Endothelial cell (in vitro differentiated cells): ENCODE results near the gene CCDC178. TPM values are rescaled to one million over a fixed set of nuclear protein-coding genes. Genes with fewer than 3 reads are reported as not detected.
"Not testable (repeated sequence)": the region's sequence is repeated elsewhere in the genome, so short reads cannot be mapped to it uniquely, and the experiment has no call there.

Experiments
- DNase-seq: peaks from one replicate; pipeline ENCODE4 v3.0.0; 2021; ENCODE audit warnings: low spot score
- H3K27ac Mint-ChIP-seq: one replicate; pipeline ENCODE4 v1.8.0; 2021; ENCODE audit warnings: mixed read lengths, inconsistent platforms; ENCODE audit not compliant: unreplicated experiment
- H3K27me3 Mint-ChIP-seq: one replicate; pipeline ENCODE4 v1.8.0; 2021; ENCODE audit warnings: mild to moderate bottlenecking, moderate library complexity, mixed read lengths, inconsistent platforms; ENCODE audit not compliant: unreplicated experiment
- H3K36me3 Mint-ChIP-seq: one replicate; pipeline ENCODE4 v1.8.0; 2021; ENCODE audit warnings: mild to moderate bottlenecking, low read depth, mixed read lengths, inconsistent platforms; ENCODE audit not compliant: unreplicated experiment
- H3K4me1 Mint-ChIP-seq: one replicate; pipeline ENCODE4 v1.8.0; 2021; ENCODE audit warnings: mild to moderate bottlenecking, mixed read lengths, inconsistent platforms; ENCODE audit not compliant: unreplicated experiment
- H3K4me3 Mint-ChIP-seq: one replicate; pipeline ENCODE4 v1.8.0; 2021; ENCODE audit warnings: mild to moderate bottlenecking, mixed read lengths, inconsistent platforms; ENCODE audit not compliant: unreplicated experiment
- H3K9me3 Mint-ChIP-seq: one replicate; pipeline ENCODE4 v1.8.0; 2021; ENCODE audit warnings: mixed read lengths, inconsistent platforms; ENCODE audit not compliant: unreplicated experiment
- total RNA-seq: library from RNA; stranded (reverse); fragmentation: NEBNext Ultra II Directional; extraction: Animal tissue kit (Norgen Biotek cat#: 25700); gene quantifications from one replicate; pipeline ENCODE4 v1.2.1, GENCODE V29; 2021; ENCODE audit not compliant: unreplicated experiment
- TF ChIP-seq, protein P1 (sequence below): fragments of 200-600 bp; sonication (generic); IDR thresholded peaks from one replicate; pipeline ENCODE4 v1.5.0; 2021; ENCODE audit warnings: antibody characterized with exemption; ENCODE audit not compliant: unreplicated experiment

The CCDC178 gene
- total RNA-seq, 1 donor from 2014 or later = 5.3 TPM

DNA sequence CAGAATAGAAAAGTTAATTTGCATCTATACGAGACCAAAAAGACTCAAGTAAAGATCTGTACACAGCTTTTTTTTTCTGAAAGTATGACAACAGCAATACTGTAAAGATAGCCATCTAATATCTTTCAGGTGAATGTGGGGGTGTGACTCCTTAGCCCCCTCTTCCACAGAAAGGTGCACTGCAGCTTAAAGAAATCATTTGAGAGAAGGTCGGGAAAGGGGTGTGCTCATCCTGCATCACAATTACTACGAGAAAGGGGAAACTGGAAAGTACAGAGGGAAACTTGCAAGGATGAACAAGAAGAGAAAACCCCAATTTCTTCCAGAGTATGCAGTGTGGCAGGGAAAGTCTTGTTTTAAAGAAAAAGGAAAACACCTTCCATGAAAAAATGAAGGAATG, 255.6 kb downstream of the CCDC178 start:
- no peak for DNase-seq

DNA sequence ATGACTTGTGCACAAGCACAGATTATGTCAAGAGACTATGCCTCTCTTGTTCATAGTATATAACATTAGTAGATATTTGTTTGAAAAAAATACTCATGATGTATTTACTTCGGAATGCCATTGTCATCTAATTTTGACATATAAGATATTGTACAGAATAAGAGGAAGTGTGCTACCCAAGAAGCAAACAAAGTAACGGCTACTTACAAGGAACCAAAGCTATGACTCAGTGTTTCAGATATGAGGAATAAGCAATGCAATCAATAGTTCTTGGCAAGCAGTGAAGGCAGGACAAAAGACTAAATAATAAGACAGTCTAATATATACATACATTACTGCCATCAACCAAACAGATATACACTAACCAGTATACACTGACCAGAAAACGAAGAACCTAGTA, 256.3 kb downstream of the CCDC178 start:
- Mint-ChIP-seq H3K27ac (no peak overlapping the region), H3K27me3 (no peaks in the 10 kb centered on the region), H3K36me3 (no peaks in the 10 kb centered on the region), H3K9me3 (no peaks in the 10 kb centered on the region), H3K4me3 (no peak overlapping the region), H3K4me1 (no peaks in the 10 kb centered on the region)
- no peak for DNase-seq
- TF ChIP-seq, protein P1, sequence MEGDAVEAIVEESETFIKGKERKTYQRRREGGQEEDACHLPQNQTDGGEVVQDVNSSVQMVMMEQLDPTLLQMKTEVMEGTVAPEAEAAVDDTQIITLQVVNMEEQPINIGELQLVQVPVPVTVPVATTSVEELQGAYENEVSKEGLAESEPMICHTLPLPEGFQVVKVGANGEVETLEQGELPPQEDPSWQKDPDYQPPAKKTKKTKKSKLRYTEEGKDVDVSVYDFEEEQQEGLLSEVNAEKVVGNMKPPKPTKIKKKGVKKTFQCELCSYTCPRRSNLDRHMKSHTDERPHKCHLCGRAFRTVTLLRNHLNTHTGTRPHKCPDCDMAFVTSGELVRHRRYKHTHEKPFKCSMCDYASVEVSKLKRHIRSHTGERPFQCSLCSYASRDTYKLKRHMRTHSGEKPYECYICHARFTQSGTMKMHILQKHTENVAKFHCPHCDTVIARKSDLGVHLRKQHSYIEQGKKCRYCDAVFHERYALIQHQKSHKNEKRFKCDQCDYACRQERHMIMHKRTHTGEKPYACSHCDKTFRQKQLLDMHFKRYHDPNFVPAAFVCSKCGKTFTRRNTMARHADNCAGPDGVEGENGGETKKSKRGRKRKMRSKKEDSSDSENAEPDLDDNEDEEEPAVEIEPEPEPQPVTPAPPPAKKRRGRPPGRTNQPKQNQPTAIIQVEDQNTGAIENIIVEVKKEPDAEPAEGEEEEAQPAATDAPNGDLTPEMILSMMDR = no peak

More for the DNA sequence above, 255.6 kb downstream of the CCDC178 start:
- no peaks in the 10 kb centered on the region for H3K36me3 Mint-ChIP-seq
- no peaks in the 10 kb centered on the region for H3K4me1 Mint-ChIP-seq
- H3K27me3 Mint-ChIP-seq = no peaks in the 10 kb centered on the region
- no peaks in the 10 kb centered on the region for H3K9me3 Mint-ChIP-seq
- H3K4me3 Mint-ChIP-seq = no peak overlapping the region
- no peak overlapping the region for H3K27ac Mint-ChIP-seq
- TF ChIP-seq, protein P1 = peak; percentile 42

DNA sequence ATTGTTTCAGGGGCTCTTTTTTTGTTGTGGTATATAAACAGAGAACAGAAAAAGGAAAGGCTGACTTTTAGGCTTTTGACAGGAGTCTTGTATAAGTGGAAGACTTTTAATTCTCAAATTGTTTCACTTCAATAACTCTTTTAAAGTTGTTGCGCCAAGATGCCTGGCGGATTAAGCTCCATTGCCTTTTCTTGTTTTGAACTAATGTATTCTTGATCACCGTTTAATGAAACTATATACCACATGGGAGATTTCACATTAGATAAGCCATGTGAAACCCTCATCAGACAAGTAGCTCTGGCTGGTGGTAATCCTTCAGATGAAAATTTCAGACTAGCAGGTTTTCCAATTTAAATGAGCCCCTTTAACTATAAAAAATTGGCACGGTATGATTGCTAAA, 257.4 kb downstream of the CCDC178 start:
- H3K4me1 Mint-ChIP-seq = no peaks in the 10 kb centered on the region
- no peaks in the 10 kb centered on the region for H3K9me3 Mint-ChIP-seq

DNA sequence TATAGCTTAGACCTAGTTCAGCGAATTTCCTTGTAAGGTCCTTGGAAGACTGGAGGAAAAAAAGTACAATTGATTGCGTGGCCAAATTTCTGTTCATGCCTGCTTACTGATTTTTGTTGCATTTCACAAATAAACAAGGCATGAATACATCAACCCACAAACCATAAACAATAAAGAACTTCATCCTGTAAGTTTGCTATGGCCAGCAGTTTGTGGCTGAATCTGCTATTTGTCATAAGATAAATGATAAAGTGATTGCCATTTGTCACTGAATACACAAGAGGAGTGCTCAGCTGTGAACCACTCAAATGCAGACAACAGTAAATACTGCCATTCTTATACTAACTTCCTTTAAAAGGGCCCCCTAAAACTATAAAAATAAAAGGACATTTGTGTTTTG, 259.5 kb downstream of the CCDC178 start:
- TF ChIP-seq, protein P1 = no peak
- no peaks in the 10 kb centered on the region for H3K36me3 Mint-ChIP-seq
- H3K27ac Mint-ChIP-seq = no peak overlapping the region
- H3K9me3 Mint-ChIP-seq = no peaks in the 10 kb centered on the region
- H3K27me3 Mint-ChIP-seq = no peaks in the 10 kb centered on the region
- DNase-seq = no peak
- H3K4me3 Mint-ChIP-seq = no peak overlapping the region
- no peaks in the 10 kb centered on the region for H3K4me1 Mint-ChIP-seq

More for the DNA sequence above, 257.4 kb downstream of the CCDC178 start:
- DNase-seq = no peak
- Mint-ChIP-seq H3K27me3 (no peaks in the 10 kb centered on the region), H3K36me3 (no peaks in the 10 kb centered on the region), H3K27ac (no peak overlapping the region), H3K4me3 (no peak overlapping the region)
- TF ChIP-seq, protein P1 = no peak

DNA sequence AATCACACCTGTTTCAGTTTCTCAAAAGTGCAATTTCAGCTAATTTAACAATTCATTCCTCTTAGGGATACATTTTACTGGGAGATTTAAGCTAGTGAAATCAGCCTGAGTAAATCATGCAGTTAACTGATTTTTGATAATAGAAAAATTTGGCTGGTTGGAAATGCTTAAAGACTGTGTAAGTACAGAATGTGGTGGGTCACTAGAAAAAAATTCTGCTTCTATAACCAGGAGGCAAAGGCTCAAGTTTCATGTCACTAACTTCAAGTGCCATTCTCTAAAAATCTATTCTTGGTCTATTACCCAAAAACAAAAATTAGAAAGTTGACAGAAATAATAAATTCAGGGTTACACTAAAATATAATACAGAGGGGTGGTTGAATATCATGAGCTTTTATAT, 271.3 kb downstream of the CCDC178 start:
- DNase-seq = no peak
- Mint-ChIP-seq H3K27me3 (no peaks in the 10 kb centered on the region), H3K4me1 (no peaks in the 10 kb centered on the region), H3K36me3 (no peaks in the 10 kb centered on the region), H3K27ac (no peak overlapping the region), H3K4me3 (no peak overlapping the region), H3K9me3 (no peaks in the 10 kb centered on the region)
- TF ChIP-seq, protein P1 = no peak

DNA sequence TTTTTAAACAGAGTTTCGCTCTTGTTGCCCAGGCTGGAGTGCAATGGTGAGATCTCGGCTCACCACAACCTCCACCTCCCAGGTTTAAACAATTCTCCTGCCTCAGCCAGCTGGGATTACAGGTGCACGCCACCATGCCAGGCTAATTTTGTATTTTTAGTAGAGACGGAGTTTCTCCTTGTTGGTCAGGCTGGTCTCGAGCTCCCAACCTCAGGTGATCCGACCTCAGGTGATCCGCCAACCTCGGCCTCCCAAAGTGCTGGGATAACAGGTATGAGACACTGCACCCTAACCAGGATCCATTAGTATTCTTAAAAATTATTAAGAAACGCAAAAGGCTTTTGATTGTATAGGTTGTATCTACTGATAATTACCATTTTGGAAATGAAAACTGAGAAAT, 276.4 kb downstream of the CCDC178 start:
- not testable (repeated sequence) for H3K27ac Mint-ChIP-seq, H3K9me3 Mint-ChIP-seq, H3K4me1 Mint-ChIP-seq, H3K36me3 Mint-ChIP-seq, H3K27me3 Mint-ChIP-seq, H3K4me3 Mint-ChIP-seq, DNase-seq
